CD14-positive monocyte (primary cell): ENCODE data around the gene FGD6. TPM values are rescaled to one million over a fixed set of nuclear protein-coding genes. Genes with fewer than 3 reads are reported as not detected.

Experiments
- DNase-seq, 3 donors: peaks; one replicate each; pipeline ENCODE4 v3.0.0-alpha.2; 2011 to 2022
- H2AFZ ChIP-seq: 2 replicates; pipeline ENCODE4 v1.6.0; 2012; ENCODE audit warnings: mild to moderate bottlenecking, low read depth, low read length, inconsistent platforms; ENCODE audit not compliant: insufficient read depth, poor library complexity, severe bottlenecking
- H3K27ac ChIP-seq, 2 donors: 1 replicate in 1 of 2; 2 replicates in 1 of 2; pipeline ENCODE4 v1.5.1; 2012 to 2013; ENCODE audit warnings: low read length in 2 of 2, control low read depth in 1 of 2, inconsistent platforms in 1 of 2, low read depth in 1 of 2, mild to moderate bottlenecking in 1 of 2
- H3K27me3 ChIP-seq, 2 donors: one replicate each; pipeline versions ENCODE4 v1.6.0 to v1.6.1; 2011 to 2013; ENCODE audit warnings: low read length in 2 of 2; ENCODE audit not compliant: control insufficient read depth in 2 of 2, insufficient read depth in 2 of 2
- H3K36me3 ChIP-seq, 2 donors: replicated peaks in 1 of 2; 1 replicate in 1 of 2; 2 replicates in 1 of 2; pipeline versions ENCODE4 v1.5.1 to v1.6.1; 2012 to 2013; ENCODE audit warnings: low read length in 2 of 2, control low read depth in 1 of 2, inconsistent platforms in 1 of 2, mild to moderate bottlenecking in 1 of 2; ENCODE audit not compliant: insufficient read depth in 2 of 2, control insufficient read depth in 1 of 2
- H3K4me1 ChIP-seq, 2 donors: 1 replicate in 1 of 2; 2 replicates in 1 of 2; pipeline versions ENCODE4 v1.5.1 to v1.6.1; 2012 to 2013; ENCODE audit warnings: low read length in 2 of 2, control low read depth in 1 of 2, inconsistent platforms in 1 of 2, mild to moderate bottlenecking in 1 of 2, moderate library complexity in 1 of 2; ENCODE audit not compliant: insufficient read depth in 2 of 2, control insufficient read depth in 1 of 2
- H3K4me2 ChIP-seq: replicated peaks from 2 replicates; pipeline ENCODE3; 2012; ENCODE audit warnings: low read length, moderate library complexity, mild to moderate bottlenecking; ENCODE audit not compliant: poor library complexity, severe bottlenecking; ENCODE audit errors: extremely low read depth
- H3K4me3 ChIP-seq, 3 experiments: fragments of 200-600 bp in 1 of 3; sonication (generic) in 1 of 3; replicated peaks in 1 of 3; 1 replicate in 2 of 3; 2 replicates in 1 of 3; pipeline ENCODE4 v1.5.1; 2011 to 2013; ENCODE audit warnings: low read length in 3 of 3, mild to moderate bottlenecking in 3 of 3, control low read depth in 2 of 3, low read depth in 2 of 3, inconsistent platforms in 1 of 3, moderate library complexity in 1 of 3
- H3K79me2 ChIP-seq: 2 replicates; pipeline ENCODE4 v1.6.0; 2012; ENCODE audit warnings: mild to moderate bottlenecking, control low read depth, inconsistent platforms, low read length, moderate library complexity; ENCODE audit not compliant: insufficient read depth
- H3K9ac ChIP-seq: 2 replicates; pipeline ENCODE4 v1.6.0; 2017; ENCODE audit warnings: low read length, mild to moderate bottlenecking; ENCODE audit not compliant: insufficient read depth, poor library complexity, severe bottlenecking
- H3K9me3 ChIP-seq, 2 donors: replicated peaks in 1 of 2; 1 replicate in 1 of 2; 2 replicates in 1 of 2; pipeline versions ENCODE4 v1.5.1 to v1.6.1; 2012 to 2013; ENCODE audit warnings: low read length in 2 of 2, control low read depth in 1 of 2; ENCODE audit not compliant: control insufficient read depth in 1 of 2, insufficient read depth in 1 of 2
- H4K20me1 ChIP-seq: 2 replicates; pipeline ENCODE4 v1.6.0; 2012; ENCODE audit warnings: mild to moderate bottlenecking, low read length, control low read depth, moderate library complexity; ENCODE audit not compliant: insufficient read depth
- H3K27ac Mint-ChIP-seq, 7 donors: one replicate each; pipeline ENCODE4 v1.8.0; 2020; ENCODE audit warnings: mild to moderate bottlenecking in 7 of 7, mixed read lengths in 7 of 7, moderate library complexity in 6 of 7, inconsistent platforms in 2 of 7
- H3K27me3 Mint-ChIP-seq, 3 donors: one replicate each; pipeline ENCODE4 v1.8.0; 2021 to 2022; ENCODE audit warnings: low read depth in 3 of 3, mild to moderate bottlenecking in 3 of 3, mixed read lengths in 3 of 3, moderate library complexity in 3 of 3, inconsistent platforms in 1 of 3
- H3K36me3 Mint-ChIP-seq, 2 donors: one replicate each; pipeline ENCODE4 v1.8.0; 2020; ENCODE audit warnings: mixed read lengths in 2 of 2, inconsistent platforms in 1 of 2, mild to moderate bottlenecking in 1 of 2
- H3K4me1 Mint-ChIP-seq: one replicate; pipeline ENCODE4 v1.8.0; 2020; ENCODE audit warnings: mild to moderate bottlenecking, mixed read lengths
- H3K4me3 Mint-ChIP-seq, 2 donors: one replicate each; pipeline ENCODE4 v1.8.0; 2020; ENCODE audit warnings: mild to moderate bottlenecking in 2 of 2, mixed read lengths in 2 of 2, moderate library complexity in 1 of 2
- H3K9me3 Mint-ChIP-seq, 7 donors: one replicate each; pipeline ENCODE4 v1.8.0; 2020 to 2022; ENCODE audit warnings: mixed read lengths in 7 of 7, mild to moderate bottlenecking in 6 of 7, moderate library complexity in 6 of 7, inconsistent platforms in 2 of 7
- WGBS: methylation state at CpG from one replicate; pipeline ENCODE4 v1.1.5; 2013; ENCODE audit warnings: missing lambda C conversion rate; ENCODE audit not compliant: insufficient coverage; 5-methylcytosine and 5-hydroxymethylcytosine counted together
- intact Hi-C, 2 donors: fragments of 100-400 bp; cut with micrococcal nuclease; formaldehyde crosslinking; loops; one replicate each; pipeline versions ENCODE4 v1.15.0 to v1.15.1; 2023
- polyA plus RNA-seq, 3 donors: library from polyadenylated mRNA; depleted of rRNA in 1 of 3; unstranded in 2 of 3; stranded (reverse) in 1 of 3; fragments of 300-500 nt in 2 of 3; fragments of >200 nt in 1 of 3; fragmentation: Illumina TruSeq in 2 of 3; gene quantifications; 1 replicate in 2 of 3; 2 replicates in 1 of 3; pipeline ENCODE4 v1.2.3, GENCODE V29; 2012 to 2021
- TF ChIP-seq, protein P1 (sequence below): fragments of 200-600 bp; IDR thresholded peaks from one replicate; pipeline ENCODE4 v1.8.0; 2022; ENCODE audit warnings: antibody characterized with exemption, mild to moderate bottlenecking

Gene FGD6
- polyA plus RNA-seq, 3 donors: 4.0 to 8.1 (median 5.3) TPM

DNA sequence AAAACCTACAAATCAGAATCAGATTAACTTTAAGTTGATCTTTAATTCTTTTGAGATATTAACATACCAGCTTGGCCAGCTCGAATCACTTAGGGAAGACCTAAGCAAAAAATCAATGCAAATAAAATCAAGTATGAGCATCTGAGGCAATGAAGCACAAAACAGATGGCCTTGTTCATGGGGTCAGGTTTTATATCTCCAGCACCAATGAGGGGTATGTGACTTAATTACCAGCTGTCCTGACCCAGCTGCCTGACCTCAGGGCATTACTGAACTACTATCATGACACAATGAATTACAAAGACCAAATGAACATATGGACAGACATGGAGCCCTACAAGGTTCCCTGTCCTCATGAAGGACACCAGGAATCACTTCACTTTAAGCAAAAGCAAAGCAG lies 70.5 kb downstream of the FGD6 start:
- H4K20me1 ChIP-seq: no peaks in the 10 kb centered on the region
- H3K4me2 ChIP-seq: no peak overlapping the region
- no peak for DNase-seq
- Mint-ChIP-seq H3K4me3 (no peak overlapping the region), H3K9me3 (no peaks in the 10 kb centered on the region), H3K27ac (no peak overlapping the region), H3K27me3 (peaks cover 0 to 5% (median 0%) of the 10 kb centered on the region in 3 donors), H3K36me3 (peaks cover 28 to 35% of the 10 kb centered on the region in 2 donors), H3K4me1 (no peaks in the 10 kb centered on the region)
- TF ChIP-seq, protein P1, sequence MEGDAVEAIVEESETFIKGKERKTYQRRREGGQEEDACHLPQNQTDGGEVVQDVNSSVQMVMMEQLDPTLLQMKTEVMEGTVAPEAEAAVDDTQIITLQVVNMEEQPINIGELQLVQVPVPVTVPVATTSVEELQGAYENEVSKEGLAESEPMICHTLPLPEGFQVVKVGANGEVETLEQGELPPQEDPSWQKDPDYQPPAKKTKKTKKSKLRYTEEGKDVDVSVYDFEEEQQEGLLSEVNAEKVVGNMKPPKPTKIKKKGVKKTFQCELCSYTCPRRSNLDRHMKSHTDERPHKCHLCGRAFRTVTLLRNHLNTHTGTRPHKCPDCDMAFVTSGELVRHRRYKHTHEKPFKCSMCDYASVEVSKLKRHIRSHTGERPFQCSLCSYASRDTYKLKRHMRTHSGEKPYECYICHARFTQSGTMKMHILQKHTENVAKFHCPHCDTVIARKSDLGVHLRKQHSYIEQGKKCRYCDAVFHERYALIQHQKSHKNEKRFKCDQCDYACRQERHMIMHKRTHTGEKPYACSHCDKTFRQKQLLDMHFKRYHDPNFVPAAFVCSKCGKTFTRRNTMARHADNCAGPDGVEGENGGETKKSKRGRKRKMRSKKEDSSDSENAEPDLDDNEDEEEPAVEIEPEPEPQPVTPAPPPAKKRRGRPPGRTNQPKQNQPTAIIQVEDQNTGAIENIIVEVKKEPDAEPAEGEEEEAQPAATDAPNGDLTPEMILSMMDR: no peak
- no peaks in the 10 kb centered on the region for H3K4me1 ChIP-seq
- no peaks in the 10 kb centered on the region for H3K27me3 ChIP-seq
- no peaks in the 10 kb centered on the region for H3K9me3 ChIP-seq
- intact Hi-C loops: no loop called here
- H3K4me3 ChIP-seq: no peak overlapping the region
- 100% methylated on average over 1 of the region's 1 CpG for WGBS
- no peak overlapping the region for H2AFZ ChIP-seq
- H3K9ac ChIP-seq: no peak overlapping the region
- H3K36me3 ChIP-seq: peaks cover 24 to 25% of the 10 kb centered on the region in 2 donors
- H3K79me2 ChIP-seq: no peaks in the 10 kb centered on the region
- no peak overlapping the region for H3K27ac ChIP-seq

DNA sequence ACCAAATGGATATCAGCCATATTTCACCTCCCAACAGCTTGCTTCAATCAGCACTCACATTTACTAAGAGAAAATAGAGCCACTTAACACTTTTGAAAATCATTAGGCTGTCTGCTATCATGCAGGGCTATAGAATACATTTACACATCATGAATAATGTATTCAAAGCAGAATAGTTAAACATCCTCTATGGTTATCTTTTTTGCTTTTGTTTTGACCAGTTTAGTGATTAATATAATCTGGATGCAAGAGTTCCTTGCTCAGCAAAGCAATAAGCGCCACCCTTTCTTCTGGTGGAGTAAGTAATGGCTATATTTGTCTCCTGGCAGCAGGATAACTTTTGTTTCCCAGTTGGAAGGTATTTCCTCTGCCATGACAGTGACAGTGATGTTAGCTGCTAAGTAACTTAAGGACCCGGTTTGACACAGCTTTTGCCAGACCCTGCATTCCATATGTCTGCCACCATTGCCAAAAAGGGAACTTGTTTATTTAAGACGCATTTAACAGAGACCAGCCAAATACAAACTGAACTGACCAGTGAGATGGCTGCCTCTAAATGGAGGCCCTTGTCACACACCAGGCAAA lies 73.6 kb downstream of the FGD6 start:
- H3K4me2 ChIP-seq: no peak overlapping the region
- H3K79me2 ChIP-seq: no peaks in the 10 kb centered on the region
- intact Hi-C loops: no loop called here
- H3K9me3 Mint-ChIP-seq: no peaks in the 10 kb centered on the region
- H3K4me1 Mint-ChIP-seq: no peaks in the 10 kb centered on the region
- TF ChIP-seq, protein P1: no peak
- H3K36me3 Mint-ChIP-seq: peaks cover 28 to 34% of the 10 kb centered on the region in 2 donors
- no peaks in the 10 kb centered on the region for H3K9me3 ChIP-seq
- no peak for DNase-seq
- H3K9ac ChIP-seq: no peak overlapping the region
- no peaks in the 10 kb centered on the region for H3K4me1 ChIP-seq
- H3K27ac ChIP-seq: no peak overlapping the region
- no peaks in the 10 kb centered on the region for H4K20me1 ChIP-seq
- no peak overlapping the region for H3K4me3 Mint-ChIP-seq
- peaks cover 14 to 27% of the 10 kb centered on the region in 2 donors for H3K36me3 ChIP-seq
- peaks cover 0 to 6% (median 0%) of the 10 kb centered on the region in 3 donors for H3K27me3 Mint-ChIP-seq
- 100% methylated on average over 1 of the region's 3 CpGs for whole genome bisulfite sequencing
- no peak overlapping the region for H3K4me3 ChIP-seq
- no peak overlapping the region for H2AFZ ChIP-seq
- no peak overlapping the region for H3K27ac Mint-ChIP-seq
- no peaks in the 10 kb centered on the region for H3K27me3 ChIP-seq
